Measurements from ENCODE around the gene RUFY3.
A peak's percentile ranks its signal among the peaks of the same experiment; 100 is the strongest.
"Not testable (repeated sequence)": the region's sequence is repeated elsewhere in the genome, so short reads cannot be mapped to it uniquely, and the experiment has no call there.

Gene RUFY3

GRCh38 chr4:70700712-70701111, 21.1 kb upstream of the RUFY3 start:
- no peak for TF ChIP-seq ZNF274 (IDR thresholded peaks at IDR 0.05; ENCODE audit: low read depth, low read length)
- H3K4me3 ChIP-seq (ENCODE audit: low read length) = no peak overlapping the region

- no peak for TF ChIP-seq ZNF274 (IDR thresholded peaks at IDR 0.05; ENCODE audit: low read depth, low read length)
- no peak overlapping the region for H3K4me3 ChIP-seq (ENCODE audit: low read length)
These were observed 20.5 kb upstream of the RUFY3 start for GRCh38 chr4:70701271-70701670.

- not testable (repeated sequence) for H3K4me3 ChIP-seq (ENCODE audit: low read length)
These were observed 19.2 kb upstream of the RUFY3 start for GRCh38 chr4:70702592-70702991.

- no peak for TF ChIP-seq ZNF274 (IDR thresholded peaks at IDR 0.05; ENCODE audit: low read depth, low read length)
- H3K4me3 ChIP-seq (ENCODE audit: low read length) = peak overlapping the region; percentile 98
These were observed 18.0 kb upstream of the RUFY3 start for GRCh38 chr4:70703619-70704214.

GRCh38 chr4:70704215-70704930, 17.4 kb upstream of the RUFY3 start:
- TF ChIP-seq ZNF274 (IDR thresholded peaks at IDR 0.05; ENCODE audit: low read depth, low read length) = no peak
- peak overlapping the region; percentile 98 for H3K4me3 ChIP-seq (ENCODE audit: low read length)

GRCh38 chr4:70704931-70705182, 16.9 kb upstream of the RUFY3 start:
- peak overlapping the region; percentile 98; the same call in 1 of the 2 replicates for H3K4me3 ChIP-seq (ENCODE audit: low read length)
- no peak for TF ChIP-seq ZNF274 (IDR thresholded peaks at IDR 0.05; ENCODE audit: low read depth, low read length)

- peak overlapping the region; percentile 98 for H3K4me3 ChIP-seq (ENCODE audit: low read length)
- TF ChIP-seq ZNF274 (IDR thresholded peaks at IDR 0.05; ENCODE audit: low read depth, low read length) = no peak
These were observed 16.4 kb upstream of the RUFY3 start for GRCh38 chr4:70705183-70706043.

- H3K4me3 ChIP-seq (ENCODE audit: low read length) = peak overlapping the region; percentile 98
- TF ChIP-seq ZNF274 (IDR thresholded peaks at IDR 0.05; ENCODE audit: low read depth, low read length) = no peak
These were observed 15.7 kb upstream of the RUFY3 start for GRCh38 chr4:70706044-70706461.

- no peak for TF ChIP-seq ZNF274 (IDR thresholded peaks at IDR 0.05; ENCODE audit: low read depth, low read length)
- H3K4me3 ChIP-seq (ENCODE audit: low read length) = peak overlapping the region; percentile 98
These were observed 15.2 kb upstream of the RUFY3 start for GRCh38 chr4:70706516-70706915.

GRCh38 chr4:70709611-70710205, 12.1 kb upstream of the RUFY3 start:
- no peak for TF ChIP-seq ZNF274 (IDR thresholded peaks at IDR 0.05; ENCODE audit: low read depth, low read length)
- H3K4me3 ChIP-seq (ENCODE audit: low read length) = no peak overlapping the region

GRCh38 chr4:70711599-70711998, 10.2 kb upstream of the RUFY3 start:
- H3K4me3 ChIP-seq (ENCODE audit: low read length) = no peak overlapping the region
- TF ChIP-seq ZNF274 (IDR thresholded peaks at IDR 0.05; ENCODE audit: low read depth, low read length) = no peak

- no peak for TF ChIP-seq ZNF274 (IDR thresholded peaks at IDR 0.05; ENCODE audit: low read depth, low read length)
- no peak overlapping the region for H3K4me3 ChIP-seq (ENCODE audit: low read length)
These were observed 9.6 kb upstream of the RUFY3 start for GRCh38 chr4:70712150-70712549.

GRCh38 chr4:70712604-70713452, 8.9 kb upstream of the RUFY3 start:
- TF ChIP-seq ZNF274 (IDR thresholded peaks at IDR 0.05; ENCODE audit: low read depth, low read length) = no peak
- peak overlapping the region; percentile 39; the same call in 1 of the 2 replicates for H3K4me3 ChIP-seq (ENCODE audit: low read length)

Measured in GM08714 (cell line).